NCI-H510A (cell line): ENCODE measurements around the gene ATAD1.
"Not testable (repeated sequence)": the region's sequence is repeated elsewhere in the genome, so short reads cannot be mapped to it uniquely, and the experiment has no call there.

Experiments
- DNase-seq: peaks from one replicate; lab custom pipeline; 2025; lab: John Stamatoyannopoulos, UW

Gene ATAD1

GRCh38 chr10:87817609-87818504, at the start of gene ATAD1:
TSS of gene ATAD1 (minus strand) at chr10:87818226. CDS start at chr10:87814599, 3,627 bp downstream.
- peak; percentile 84 for DNase-seq

GRCh38 chr10:87867453-87867852, 49.4 kb upstream of the ATAD1 start:
- no peak for DNase-seq

DNA sequence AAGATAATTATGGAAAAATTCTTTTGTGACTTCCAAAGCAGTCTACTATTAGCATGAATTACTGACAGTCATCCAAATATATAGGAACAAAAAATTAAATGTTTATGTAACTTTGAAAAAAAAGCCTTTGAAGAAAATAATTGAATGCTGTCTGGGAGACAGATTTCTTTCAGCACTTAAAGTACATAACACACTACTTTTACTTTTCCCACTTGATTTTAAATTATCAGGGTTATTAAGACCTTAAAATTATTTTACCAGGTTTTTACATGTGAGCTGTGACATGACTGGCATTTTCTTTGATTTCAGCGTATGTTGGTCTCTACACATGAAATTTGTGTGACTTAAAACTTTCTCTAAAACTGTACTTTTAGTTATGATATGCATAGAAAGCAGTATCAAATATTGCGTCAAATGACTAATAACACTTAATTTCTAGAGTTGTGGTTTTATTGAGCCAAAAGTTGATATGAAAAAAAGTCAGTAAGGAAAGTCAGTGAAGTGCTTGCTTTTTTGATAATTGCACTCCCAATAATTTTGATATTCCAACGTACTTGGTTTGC, 48.5 kb upstream of the ATAD1 start:
- DNase-seq, result no peak

- no peak for DNase-seq
Measured at GRCh38 chr10:87865241-87865881, 47.3 kb upstream of the ATAD1 start.

- no peak for DNase-seq
Measured at GRCh38 chr10:87864496-87865059, 46.6 kb upstream of the ATAD1 start.

DNA sequence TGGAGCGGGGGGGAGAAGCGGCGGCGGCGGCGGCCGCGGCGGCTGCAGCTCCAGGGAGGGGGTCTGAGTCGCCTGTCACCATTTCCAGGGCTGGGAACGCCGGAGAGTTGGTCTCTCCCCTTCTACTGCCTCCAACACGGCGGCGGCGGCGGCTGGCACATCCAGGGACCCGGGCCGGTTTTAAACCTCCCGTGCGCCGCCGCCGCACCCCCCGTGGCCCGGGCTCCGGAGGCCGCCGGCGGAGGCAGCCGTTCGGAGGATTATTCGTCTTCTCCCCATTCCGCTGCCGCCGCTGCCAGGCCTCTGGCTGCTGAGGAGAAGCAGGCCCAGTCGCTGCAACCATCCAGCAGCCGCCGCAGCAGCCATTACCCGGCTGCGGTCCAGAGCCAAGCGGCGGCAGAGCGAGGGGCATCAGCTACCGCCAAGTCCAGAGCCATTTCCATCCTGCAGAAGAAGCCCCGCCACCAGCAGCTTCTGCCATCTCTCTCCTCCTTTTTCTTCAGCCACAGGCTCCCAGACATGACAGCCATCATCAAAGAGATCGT, 46.0 kb upstream of the ATAD1 start:
- not testable (repeated sequence) for DNase-seq

GRCh38 chr10:87863053-87863943, 45.3 kb upstream of the ATAD1 start, which contains the start of the genes KLLN and PTEN:
TSS of gene KLLN (minus strand) at chr10:87863533. CDS start at chr10:87862487, 1,046 bp downstream.
TSS of gene PTEN (plus strand) at chr10:87863625. CDS start at chr10:87864470, 845 bp downstream.
- peak; percentile 89 for DNase-seq

DNA sequence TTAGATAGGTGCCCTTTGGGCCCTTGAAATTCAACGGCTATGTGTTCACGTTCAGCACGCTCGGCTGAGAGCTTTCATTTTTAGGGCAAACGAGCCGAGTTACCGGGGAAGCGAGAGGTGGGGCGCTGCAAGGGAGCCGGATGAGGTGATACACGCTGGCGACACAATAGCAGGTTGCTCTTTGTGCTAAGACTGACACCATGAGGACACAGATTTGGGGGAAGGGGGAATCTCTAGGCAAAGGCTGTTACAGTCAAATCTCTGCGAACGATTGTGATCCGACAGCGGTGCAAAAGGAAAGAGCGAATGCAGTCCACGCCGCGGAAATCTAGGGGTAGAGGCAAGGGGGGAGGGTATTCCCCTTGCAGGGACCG, 44.6 kb upstream of the ATAD1 start:
- no peak for DNase-seq

- peak; percentile 89 for DNase-seq
Measured at GRCh38 chr10:87861953-87862678, 44.1 kb upstream of the ATAD1 start.

DNA sequence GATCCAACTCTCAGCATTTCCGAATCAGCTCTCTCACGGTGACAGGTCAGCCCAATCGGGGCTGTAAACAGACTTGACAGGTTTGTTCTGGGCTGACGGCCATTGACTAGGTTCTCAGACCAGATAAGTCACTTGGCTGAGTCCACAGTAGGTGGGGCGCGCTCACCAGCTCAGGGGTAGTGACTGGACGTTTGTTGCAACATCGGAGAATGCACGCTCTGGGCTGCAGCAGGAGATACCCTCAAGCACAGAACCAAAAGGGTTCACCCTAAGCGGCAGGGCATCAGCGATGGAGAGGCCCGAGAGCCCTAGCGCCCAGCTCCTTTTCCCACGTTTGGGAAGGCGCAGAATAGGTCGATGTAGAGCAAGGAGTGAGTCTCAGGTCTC, 43.5 kb upstream of the ATAD1 start:
- DNase-seq, result no peak

GRCh38 chr10:87860816-87861403, 42.9 kb upstream of the ATAD1 start:
- no peak for DNase-seq

- peak; percentile 19 for DNase-seq
Measured at GRCh38 chr10:87860156-87860795, 42.2 kb upstream of the ATAD1 start.

GRCh38 chr10:87855665-87856064, 37.6 kb upstream of the ATAD1 start:
- DNase-seq, result not testable (repeated sequence)

DNA sequence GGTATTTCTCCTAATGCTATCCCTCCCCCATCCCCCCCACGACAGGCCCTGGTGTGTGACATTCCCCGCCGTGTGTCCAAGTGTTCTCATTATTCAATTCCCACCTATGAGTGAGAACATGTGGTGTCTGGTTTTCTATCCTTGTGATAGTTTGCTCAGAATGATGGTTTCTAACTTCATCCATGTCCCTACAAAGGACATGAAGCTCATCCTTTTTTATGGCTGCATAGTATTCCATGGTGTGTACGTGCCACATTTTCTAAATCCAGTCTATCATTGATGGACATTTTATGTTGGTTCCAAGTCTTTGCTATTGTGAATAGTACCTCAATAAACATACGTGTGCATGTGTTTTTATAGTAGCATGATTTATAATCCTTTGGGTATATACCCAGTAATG, 37.2 kb upstream of the ATAD1 start:
- DNase-seq, result not testable (repeated sequence)

DNA sequence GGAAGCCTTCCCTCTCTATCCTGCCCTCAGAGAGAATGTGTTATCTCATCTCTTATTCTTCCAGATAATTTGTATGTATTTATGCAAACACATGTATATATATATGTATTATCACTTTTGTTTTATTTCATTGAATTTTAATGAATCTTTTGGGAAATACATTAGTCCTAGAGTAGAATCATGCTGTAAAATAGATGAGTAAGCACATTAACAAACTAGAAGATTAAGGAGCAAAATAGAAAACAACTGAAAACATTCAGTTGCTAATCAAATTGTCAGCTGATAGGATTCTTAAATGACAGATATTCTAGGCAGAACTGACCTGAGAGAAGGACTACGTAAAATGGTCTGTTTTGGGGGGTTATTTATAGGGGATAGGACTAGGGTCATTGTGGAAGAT, 34.1 kb upstream of the ATAD1 start:
- DNase-seq, result no peak

- DNase-seq, result no peak
Measured at GRCh38 chr10:87850742-87851205, 32.7 kb upstream of the ATAD1 start.

- DNase-seq, result no peak
Measured at GRCh38 chr10:87849001-87849400, 31.0 kb upstream of the ATAD1 start.

DNA sequence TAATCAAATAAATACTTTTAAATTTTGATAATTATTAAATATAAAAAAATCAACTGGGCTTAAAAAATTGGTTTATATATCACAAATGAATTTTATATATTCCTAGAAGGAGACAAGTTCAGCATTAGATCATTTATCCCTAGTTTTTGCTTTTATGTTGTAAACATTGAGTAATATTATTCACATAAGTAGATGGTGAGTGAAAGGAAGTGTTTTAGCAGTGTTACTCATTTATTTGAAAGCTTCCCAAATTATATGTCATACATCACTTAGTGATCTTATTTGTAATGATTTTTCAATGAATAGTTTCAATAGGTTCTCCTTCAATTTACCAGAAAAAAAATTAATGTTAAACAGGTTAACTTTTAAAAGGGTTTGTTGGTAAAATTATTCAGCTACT, 29.5 kb upstream of the ATAD1 start:
- no peak for DNase-seq

- DNase-seq, result not testable (repeated sequence)
Measured at GRCh38 chr10:87846711-87847110, 28.7 kb upstream of the ATAD1 start.
